Thoracic aorta (tissue), 2 donors: ENCODE data around the gene GJA3. TPM values are rescaled to one million over a fixed set of nuclear protein-coding genes. Genes with fewer than 3 reads are reported as not detected.

Source experiments
- ATAC-seq: fragments of 150-250 bp; one replicate; pipeline ENCODE4 v1.8.0; 2017; ENCODE audit warnings: low read depth; ENCODE audit not compliant: insufficient number of reproducible peaks, low FRiP score
- DNase-seq: peaks from one replicate; pipeline ENCODE4 v3.0.0-alpha.2; 2020; ENCODE audit warnings: low spot score
- H3K27ac ChIP-seq, 2 donors: fragments of 200-600 bp; sonication (generic); 1 replicate in 1 of 2; 2 replicates in 1 of 2; pipeline ENCODE4 v1.5.1; 2016; ENCODE audit warnings: mild to moderate bottlenecking in 2 of 2, moderate library complexity in 2 of 2
- H3K27me3 ChIP-seq: fragments of 200-600 bp; sonication (generic); replicated peaks from 2 replicates; pipeline ENCODE4 v1.6.0; 2016; ENCODE audit warnings: mild to moderate bottlenecking; ENCODE audit not compliant: insufficient read depth
- H3K36me3 ChIP-seq: fragments of 200-600 bp; sonication (generic); one replicate; pipeline ENCODE4 v1.5.1; 2016
- H3K4me1 ChIP-seq, 2 donors: fragments of 200-600 bp; sonication (generic); 1 replicate in 1 of 2; 2 replicates in 1 of 2; pipeline versions ENCODE4 v1.5.1 to v1.6.0; 2016; ENCODE audit warnings: low read depth in 2 of 2, mild to moderate bottlenecking in 1 of 2; ENCODE audit not compliant: control insufficient read depth in 1 of 2
- H3K4me3 ChIP-seq: fragments of 200-600 bp; sonication (generic); 2 replicates; pipeline ENCODE4 v1.5.1; 2016; ENCODE audit warnings: mild to moderate bottlenecking
- H3K9me3 ChIP-seq: fragments of 200-600 bp; sonication (generic); 2 replicates; pipeline ENCODE4 v1.5.1; 2016
- total RNA-seq, 2 donors: library from RNA; depleted of rRNA; stranded (reverse); fragments of >200 nt; gene quantifications; one replicate each; pipeline versions ENCODE4 v1.1.0 to v1.2.3, GENCODE V29; 2016
- TF ChIP-seq, protein P1 (sequence below): fragments of 200-600 bp; sonication (generic); IDR thresholded peaks from one replicate; pipeline ENCODE4 v1.5.1; 2019; ENCODE audit warnings: antibody characterized with exemption

Gene GJA3
- total RNA-seq, 2 donors from 2014 or later: under 0.01 TPM; not detected in 1

DNA sequence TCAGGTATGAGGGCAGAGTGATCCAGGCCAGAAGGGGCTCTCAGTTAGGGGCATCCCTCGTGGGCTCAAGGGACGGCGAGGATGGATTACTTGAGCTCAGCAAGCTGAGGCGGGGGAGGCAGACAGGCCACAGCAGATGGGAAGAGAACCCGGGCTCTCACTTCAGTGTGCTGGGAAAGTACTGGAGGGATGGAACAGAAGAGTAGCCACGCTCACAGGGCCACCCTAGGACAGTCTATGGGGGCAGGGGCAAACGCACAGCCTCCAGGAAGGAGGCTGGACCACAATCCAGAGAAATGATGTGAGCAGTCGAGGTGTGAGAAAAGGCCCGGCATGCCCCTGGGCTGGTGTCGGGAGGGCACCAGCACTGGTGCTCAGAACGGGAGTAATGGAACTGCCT is 9.2 kb downstream of the GJA3 start:
- DNase-seq: no peak
- H3K9me3 ChIP-seq: no peaks in the 10 kb centered on the region
- H3K36me3 ChIP-seq: no peaks in the 10 kb centered on the region
- ATAC-seq: no peak
- H3K27me3 ChIP-seq: peaks cover 16% of the 10 kb centered on the region
- TF ChIP-seq, protein P1, sequence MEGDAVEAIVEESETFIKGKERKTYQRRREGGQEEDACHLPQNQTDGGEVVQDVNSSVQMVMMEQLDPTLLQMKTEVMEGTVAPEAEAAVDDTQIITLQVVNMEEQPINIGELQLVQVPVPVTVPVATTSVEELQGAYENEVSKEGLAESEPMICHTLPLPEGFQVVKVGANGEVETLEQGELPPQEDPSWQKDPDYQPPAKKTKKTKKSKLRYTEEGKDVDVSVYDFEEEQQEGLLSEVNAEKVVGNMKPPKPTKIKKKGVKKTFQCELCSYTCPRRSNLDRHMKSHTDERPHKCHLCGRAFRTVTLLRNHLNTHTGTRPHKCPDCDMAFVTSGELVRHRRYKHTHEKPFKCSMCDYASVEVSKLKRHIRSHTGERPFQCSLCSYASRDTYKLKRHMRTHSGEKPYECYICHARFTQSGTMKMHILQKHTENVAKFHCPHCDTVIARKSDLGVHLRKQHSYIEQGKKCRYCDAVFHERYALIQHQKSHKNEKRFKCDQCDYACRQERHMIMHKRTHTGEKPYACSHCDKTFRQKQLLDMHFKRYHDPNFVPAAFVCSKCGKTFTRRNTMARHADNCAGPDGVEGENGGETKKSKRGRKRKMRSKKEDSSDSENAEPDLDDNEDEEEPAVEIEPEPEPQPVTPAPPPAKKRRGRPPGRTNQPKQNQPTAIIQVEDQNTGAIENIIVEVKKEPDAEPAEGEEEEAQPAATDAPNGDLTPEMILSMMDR: no peak
- no peaks in the 10 kb centered on the region for H3K4me1 ChIP-seq
- H3K4me3 ChIP-seq: no peak overlapping the region
- no peak overlapping the region for H3K27ac ChIP-seq

- no peak for ATAC-seq
- DNase-seq: no peak
- Histone ChIP-seq H3K27ac (no peak overlapping the region), H3K4me3 (no peak overlapping the region), H3K9me3 (no peaks in the 10 kb centered on the region), H3K27me3 (peaks cover 10% of the 10 kb centered on the region), H3K4me1 (no peaks in the 10 kb centered on the region), H3K36me3 (no peaks in the 10 kb centered on the region)
- TF ChIP-seq, protein P1: no peak
These were observed 9.8 kb downstream of the GJA3 start for GRCh38 chr13:20151016-20151415.

DNA sequence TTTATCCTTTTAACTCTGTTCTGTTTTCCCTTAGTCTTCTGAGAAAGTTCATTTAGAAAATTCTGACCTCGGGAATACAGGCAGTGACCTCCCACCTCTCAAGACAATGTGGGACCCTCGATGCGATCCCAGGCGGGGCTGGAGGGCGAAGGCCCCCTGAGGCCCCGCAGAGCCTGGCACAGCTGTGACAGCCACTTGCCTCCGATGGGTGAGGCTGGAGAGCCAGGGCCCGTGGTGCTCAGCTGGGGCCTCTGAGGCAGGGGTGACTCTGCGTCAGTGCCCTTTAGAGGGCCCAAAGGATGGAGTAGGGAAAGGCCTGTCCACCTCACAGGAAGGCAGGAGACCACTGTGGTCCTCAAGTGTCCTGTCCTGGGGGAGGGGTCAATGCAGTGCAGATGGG is 10.3 kb downstream of the GJA3 start:
- DNase-seq (no peak), ATAC-seq (no peak)
- Histone ChIP-seq H3K36me3 (no peaks in the 10 kb centered on the region), H3K9me3 (no peaks in the 10 kb centered on the region), H3K27ac (no peak overlapping the region), H3K4me3 (no peak overlapping the region), H3K27me3 (peaks cover 10% of the 10 kb centered on the region), H3K4me1 (no peaks in the 10 kb centered on the region)
- TF ChIP-seq, protein P1: no peak

- no peaks in the 10 kb centered on the region for H3K36me3 ChIP-seq
- peaks cover 2% of the 10 kb centered on the region for H3K27me3 ChIP-seq
- no peak for ATAC-seq
- TF ChIP-seq, protein P1: no peak
- no peaks in the 10 kb centered on the region for H3K4me1 ChIP-seq
- H3K27ac ChIP-seq: no peak overlapping the region
- H3K9me3 ChIP-seq: no peaks in the 10 kb centered on the region
- no peak for DNase-seq
- no peak overlapping the region for H3K4me3 ChIP-seq
These were observed 11.1 kb downstream of the GJA3 start for GRCh38 chr13:20149762-20150161.

DNA sequence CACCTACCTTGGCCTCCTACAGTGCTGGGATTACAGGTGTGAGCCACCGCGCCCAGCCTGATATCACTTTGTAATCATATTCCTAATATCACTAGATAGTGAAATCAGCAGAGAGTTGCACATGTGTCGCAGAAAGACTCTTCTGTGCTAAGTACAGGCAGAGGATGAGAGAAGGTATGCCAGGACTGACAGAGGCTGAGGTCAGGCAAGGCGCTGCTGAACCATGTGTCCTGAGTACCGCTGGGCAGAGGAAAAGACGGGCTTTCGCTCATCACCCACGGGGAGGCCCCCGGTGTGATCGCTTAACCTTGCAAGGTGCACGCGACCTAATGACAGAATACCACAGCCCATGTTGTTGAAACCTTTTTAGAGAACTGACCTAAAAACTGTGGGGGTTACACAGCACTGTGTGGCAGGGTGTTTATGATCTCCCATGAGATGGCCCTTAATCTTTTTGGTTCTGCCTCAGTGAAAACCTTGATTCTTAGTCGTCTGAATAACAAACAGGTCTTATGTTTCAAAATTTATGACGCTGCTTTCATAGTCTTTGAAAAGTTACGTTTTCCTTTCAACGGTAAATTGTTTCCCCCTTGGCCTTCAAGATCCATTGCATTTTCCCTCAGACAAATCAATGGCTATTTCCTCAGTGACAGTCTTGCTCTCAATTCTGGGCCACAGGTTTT is 12.2 kb downstream of the GJA3 start:
- ATAC-seq: no peak
- Histone ChIP-seq H3K9me3 (no peaks in the 10 kb centered on the region), H3K36me3 (no peaks in the 10 kb centered on the region), H3K27ac (no peak overlapping the region), H3K4me1 (no peaks in the 10 kb centered on the region), H3K4me3 (no peak overlapping the region), H3K27me3 (no peaks in the 10 kb centered on the region)
- no peak for DNase-seq
- TF ChIP-seq, protein P1: no peak
